RCC 7860 (cell line): ENCODE results near the gene KLF17.

Experiments used
- DNase-seq: peaks from one replicate; pipeline ENCODE4 v3.0.0-alpha.2; 2015; ENCODE audit warnings: low spot score
- FAIRE-seq: peaks from 2 replicates; lab custom pipeline; 2012; peaks lifted over from hg19 to GRCh38; lab: Jason Lieb, UNC

Gene KLF17

GRCh38 chr1:44147582-44147981 lies 29.0 kb downstream of the KLF17 start:
- no peak for FAIRE-seq
- no peak for DNase-seq

DNA sequence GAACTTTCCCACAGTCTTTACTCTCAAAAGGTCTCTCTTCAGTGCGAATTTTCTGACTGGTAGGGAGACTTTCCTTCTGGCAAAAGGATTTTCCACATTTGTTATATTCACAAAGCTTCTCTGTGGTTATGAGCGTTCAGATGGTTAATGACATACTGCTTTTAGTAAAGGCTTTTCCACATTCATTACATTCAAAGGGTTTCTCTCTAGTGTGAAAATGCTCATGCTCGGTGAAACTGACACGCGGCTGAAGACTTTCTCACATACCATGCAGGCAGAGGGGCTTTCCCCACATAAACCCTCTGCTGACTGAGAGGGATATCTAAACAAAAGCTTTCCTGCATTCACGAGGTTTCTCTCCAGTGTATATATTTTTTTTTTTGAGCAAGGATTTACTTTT lies 32.7 kb downstream of the KLF17 start:
- DNase-seq (no peak), FAIRE-seq (no peak)

DNA sequence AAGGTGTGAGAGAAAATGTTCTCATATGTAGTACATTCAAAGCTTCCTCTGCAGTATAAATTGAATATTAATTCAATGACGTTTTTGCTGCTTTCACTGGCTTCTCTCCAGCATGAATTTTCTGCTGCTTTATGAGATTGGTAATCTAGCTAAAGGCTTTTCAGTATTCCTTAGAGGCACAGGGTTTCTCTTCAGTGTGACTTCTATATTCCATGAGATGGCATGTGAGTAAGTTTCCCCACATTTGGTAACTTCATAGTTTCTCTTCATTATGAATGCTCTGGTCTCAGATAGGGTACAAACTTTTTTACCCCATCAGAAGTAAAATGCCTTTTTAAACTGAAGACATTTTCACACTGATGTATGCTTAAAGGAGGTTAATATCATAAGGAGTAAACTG lies 33.2 kb downstream of the KLF17 start:
- no peak for DNase-seq
- no peak for FAIRE-seq

- FAIRE-seq (no peak), DNase-seq (no peak)
Observed at GRCh38 chr1:44152692-44153091, 34.1 kb downstream of the KLF17 start.

DNA sequence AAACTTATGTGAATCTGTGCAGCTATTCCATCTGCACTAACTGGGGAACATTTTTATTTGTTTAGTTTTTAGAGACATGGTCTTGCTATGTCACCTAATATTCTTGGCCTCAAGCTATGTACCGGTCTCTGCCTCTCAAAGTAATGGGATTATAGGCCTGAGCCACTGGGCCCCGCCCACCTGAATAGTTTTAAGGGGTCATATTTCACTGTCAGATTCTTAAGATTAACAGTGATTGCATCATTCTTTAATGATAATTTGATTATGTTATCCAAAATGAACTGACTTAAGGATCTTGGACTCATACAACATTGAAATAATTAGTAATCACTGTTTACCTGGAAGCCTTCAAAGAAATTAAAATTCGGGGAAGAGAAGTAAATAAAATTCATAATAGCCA lies 35.4 kb downstream of the KLF17 start:
- DNase-seq (no peak), FAIRE-seq (no peak)

GRCh38 chr1:44157903-44158302 lies 39.3 kb downstream of the KLF17 start:
- no peak for DNase-seq
- FAIRE-seq = no peak

- DNase-seq (no peak), FAIRE-seq (no peak)
Observed at GRCh38 chr1:44158871-44159270, 40.2 kb downstream of the KLF17 start.

- DNase-seq = no peak
- FAIRE-seq = no peak
Observed at GRCh38 chr1:44161546-44161945, 42.9 kb downstream of the KLF17 start.

DNA sequence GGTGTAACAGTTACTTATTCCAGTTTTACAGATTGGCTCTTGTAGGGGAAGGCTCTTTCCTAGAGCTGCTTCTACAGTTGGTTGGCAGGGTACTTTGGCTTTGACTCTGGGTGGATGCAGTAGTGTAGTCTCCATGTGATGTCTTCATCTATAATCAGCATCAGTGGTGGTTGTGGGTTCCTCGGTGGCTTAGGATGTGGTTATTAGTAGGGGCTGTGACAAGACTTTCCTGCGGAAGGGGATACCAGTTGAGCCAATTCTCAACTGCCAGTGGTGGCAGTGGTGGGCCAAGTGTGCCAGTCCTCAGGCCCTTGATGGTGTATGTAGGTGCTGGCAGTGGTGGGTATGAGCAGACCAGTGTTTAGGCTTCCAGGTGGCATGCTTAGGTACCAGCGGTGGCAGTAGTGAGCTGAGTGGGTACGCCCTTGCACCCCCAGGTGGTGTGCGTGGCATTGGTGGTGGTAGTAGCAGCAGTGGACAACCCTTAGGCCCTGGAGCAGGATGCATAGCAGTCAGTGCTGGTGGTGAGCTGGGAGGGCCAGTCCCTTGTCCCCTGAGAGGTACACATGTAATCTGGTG lies 50.0 kb downstream of the KLF17 start:
- no peak for DNase-seq
- FAIRE-seq = no peak

DNA sequence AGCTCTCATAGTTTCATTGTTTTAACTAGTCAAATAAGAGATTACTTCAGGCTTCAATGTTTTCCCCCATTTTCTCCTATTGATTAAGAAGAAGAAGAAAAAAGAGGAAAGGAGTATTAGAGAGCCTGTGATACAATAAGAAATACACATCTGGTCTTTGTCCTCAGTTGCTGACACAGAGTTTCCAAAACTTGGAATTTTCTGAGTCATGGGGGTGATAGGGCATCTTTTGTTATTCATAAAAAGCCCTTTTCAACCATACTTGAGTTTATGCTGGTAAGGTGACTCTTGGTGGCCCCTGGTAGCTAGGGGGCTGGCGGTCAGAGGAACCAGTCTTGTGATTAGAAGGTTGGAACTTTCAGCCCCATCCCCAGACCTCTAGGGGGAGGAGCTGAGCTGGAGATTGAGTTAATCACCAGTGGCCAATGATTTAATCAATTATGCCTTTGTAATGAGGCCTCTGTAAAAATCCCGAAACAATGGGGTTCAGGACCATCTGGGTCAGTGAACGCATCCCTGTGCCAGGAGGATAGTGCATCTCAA lies 51.7 kb downstream of the KLF17 start:
- no peak for DNase-seq
- FAIRE-seq = no peak

DNA sequence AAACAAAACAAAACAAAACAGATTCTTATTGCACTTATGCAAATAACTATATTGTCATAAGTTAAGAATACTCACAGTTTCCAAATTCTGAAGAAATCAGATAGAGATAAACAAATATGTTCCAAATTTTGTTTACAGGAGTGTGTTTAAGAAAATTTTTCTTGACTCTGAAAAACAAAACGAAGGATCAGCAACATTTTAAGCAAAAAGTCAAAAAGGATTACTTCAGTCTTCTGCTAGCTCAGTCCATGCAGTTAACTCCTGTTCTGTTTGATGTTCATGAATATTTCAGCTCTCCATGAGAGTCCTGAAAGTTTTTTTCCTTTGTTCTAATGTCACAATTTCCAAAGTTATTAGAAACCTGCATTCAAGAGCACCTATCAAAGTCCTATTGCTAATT lies 56.0 kb downstream of the KLF17 start:
- no peak for FAIRE-seq

More for the DNA sequence above, 56.0 kb downstream of the KLF17 start:
- no peak for DNase-seq
